ENCODE measurements around the gene SYPL2.

SYPL2 gene

GRCh38 chr1:109495738-109496137 lies 29.4 kb downstream of the SYPL2 start:
- H3K4me3 ChIP-seq (ENCODE audit: low read length): no peak overlapping the region
- no peak for DNase-seq (ENCODE audit: low read depth)
- TF ChIP-seq CTCF (conservative IDR thresholded peaks at IDR 0.05; ENCODE audit: low read length): no peak

GRCh38 chr1:109497449-109498160 lies 31.3 kb downstream of the SYPL2 start:
- H3K4me3 ChIP-seq (ENCODE audit: low read length): no peak overlapping the region
- no peak for DNase-seq (ENCODE audit: low read depth)
- no peak for TF ChIP-seq CTCF (conservative IDR thresholded peaks at IDR 0.05; ENCODE audit: low read length)

GRCh38 chr1:109498161-109498801 lies 31.9 kb downstream of the SYPL2 start:
- no peak overlapping the region for H3K4me3 ChIP-seq (ENCODE audit: low read length)
- TF ChIP-seq CTCF (conservative IDR thresholded peaks at IDR 0.05; ENCODE audit: low read length): peak; percentile 67
- no peak for DNase-seq (ENCODE audit: low read depth)

- TF ChIP-seq CTCF (conservative IDR thresholded peaks at IDR 0.05; ENCODE audit: low read length): no peak
- DNase-seq (ENCODE audit: low read depth): no peak
- no peak overlapping the region for H3K4me3 ChIP-seq (ENCODE audit: low read length)
Observed at GRCh38 chr1:109499081-109499480, 32.7 kb downstream of the SYPL2 start.

DNA sequence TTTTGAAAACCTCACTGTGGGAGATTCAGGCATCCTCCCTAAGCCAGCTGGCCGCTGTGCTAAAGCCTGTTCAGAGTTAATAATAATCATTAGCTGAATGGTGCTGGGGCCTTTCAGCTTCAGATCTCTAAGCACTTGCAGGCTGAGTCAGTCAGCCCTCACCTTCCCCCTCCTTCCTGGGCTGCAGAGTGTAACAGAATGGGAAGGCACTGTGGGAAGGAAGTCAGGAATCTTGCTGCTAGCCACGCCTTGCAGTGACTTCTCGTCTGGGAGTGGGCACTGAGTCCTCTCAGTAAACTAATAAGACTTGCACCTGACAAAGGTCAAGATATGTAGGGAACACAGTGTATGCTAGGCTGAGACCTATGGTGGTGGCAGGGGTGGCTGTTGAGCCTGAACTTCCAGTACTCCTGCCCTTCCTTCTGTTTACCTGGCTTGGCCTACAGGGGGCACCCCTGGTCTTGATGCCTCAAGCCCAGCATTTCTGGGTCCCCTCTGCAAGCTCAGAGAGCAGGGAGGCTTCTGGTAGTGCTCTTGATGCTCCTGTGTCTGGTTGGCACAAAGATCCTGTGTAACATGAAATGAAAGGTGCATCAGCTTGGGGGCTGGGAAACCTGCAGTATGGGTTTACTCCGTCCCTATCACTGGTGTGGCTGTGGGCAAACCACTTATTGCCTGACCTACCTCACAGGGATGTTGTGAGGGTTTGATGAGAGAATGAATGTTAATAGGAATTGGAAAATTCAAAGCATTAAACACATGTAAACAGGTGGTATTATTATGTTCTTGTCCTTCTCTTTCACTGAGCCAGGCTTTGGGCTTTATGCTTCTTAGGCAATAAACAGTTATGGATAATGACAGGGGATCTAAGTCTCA lies 33.6 kb downstream of the SYPL2 start:
- no peak overlapping the region for H3K4me3 ChIP-seq (ENCODE audit: low read length)
- DNase-seq (ENCODE audit: low read depth): peak; percentile 65

GRCh38 chr1:109500941-109501381 lies 34.6 kb downstream of the SYPL2 start:
- no peak for TF ChIP-seq CTCF (conservative IDR thresholded peaks at IDR 0.05; ENCODE audit: low read length)
- peak; percentile 94 for DNase-seq (ENCODE audit: low read depth)
- no peak overlapping the region for H3K4me3 ChIP-seq (ENCODE audit: low read length)

More for the DNA sequence above, 33.6 kb downstream of the SYPL2 start:
- TF ChIP-seq CTCF (conservative IDR thresholded peaks at IDR 0.05; ENCODE audit: low read length): peak; percentile 52

All from AG10803 (cell line).